Parathyroid adenoma (tissue), 2 donors: Measurements from ENCODE around the gene TMEM221.

Experiments
- H2AFZ ChIP-seq: fragments of 300-600 bp; sonication (generic); one replicate; pipeline ENCODE4 v1.7.0; 2017; ENCODE audit warnings: antibody characterized with exemption, mild to moderate bottlenecking
- H3K27ac ChIP-seq: fragments of 300-600 bp; sonication (generic); one replicate; pipeline ENCODE4 v1.7.0; 2017
- H3K27me3 ChIP-seq: fragments of 300-600 bp; sonication (generic); one replicate; pipeline ENCODE4 v1.7.0; 2017; ENCODE audit warnings: low read length; ENCODE audit not compliant: control insufficient read depth, insufficient read depth
- H3K36me3 ChIP-seq: fragments of 300-600 bp; sonication (generic); one replicate; pipeline ENCODE4 v1.7.0; 2017; ENCODE audit warnings: low read length; ENCODE audit not compliant: control insufficient read depth, insufficient read depth
- H3K4me1 ChIP-seq: fragments of 300-600 bp; sonication (generic); one replicate; pipeline ENCODE4 v1.7.0; 2017; ENCODE audit warnings: control low read depth
- H3K4me2 ChIP-seq: fragments of 300-600 bp; sonication (generic); one replicate; pipeline ENCODE4 v1.7.0; 2017; ENCODE audit warnings: low read length
- H3K4me3 ChIP-seq: fragments of 300-600 bp; sonication (generic); one replicate; pipeline ENCODE4 v1.7.0; 2017; ENCODE audit warnings: low read depth, low read length
- H3K79me2 ChIP-seq: fragments of 300-600 bp; sonication (generic); one replicate; pipeline ENCODE4 v1.7.0; 2017; ENCODE audit warnings: control low read depth
- H3K9ac ChIP-seq: fragments of 300-600 bp; sonication (generic); one replicate; pipeline ENCODE4 v1.7.0; 2017; ENCODE audit warnings: mild to moderate bottlenecking
- H3K9me3 ChIP-seq: fragments of 300-600 bp; sonication (generic); one replicate; pipeline ENCODE4 v1.7.0; 2017; ENCODE audit warnings: low read length; ENCODE audit not compliant: control insufficient read depth
- TF ChIP-seq, protein P1 (sequence below): fragments of 300-600 bp; sonication (generic); IDR thresholded peaks from one replicate; pipeline ENCODE4 v1.7.0; 2017; ENCODE audit warnings: antibody characterized with exemption, mild to moderate bottlenecking
- donor health status: primary hyperparathyroidism.

The TMEM221 gene

GRCh38 chr19:17414097-17414496 is 34.4 kb downstream of the TMEM221 start:
- no peak overlapping the region for H3K9ac ChIP-seq
- H3K9me3 ChIP-seq, result no peaks in the 10 kb centered on the region
- no peak overlapping the region for H3K4me2 ChIP-seq
- H3K27ac ChIP-seq, result no peak overlapping the region
- H3K4me1 ChIP-seq, result no peaks in the 10 kb centered on the region
- H3K27me3 ChIP-seq, result no peaks in the 10 kb centered on the region
- H3K36me3 ChIP-seq, result no peaks in the 10 kb centered on the region
- TF ChIP-seq, protein P1, sequence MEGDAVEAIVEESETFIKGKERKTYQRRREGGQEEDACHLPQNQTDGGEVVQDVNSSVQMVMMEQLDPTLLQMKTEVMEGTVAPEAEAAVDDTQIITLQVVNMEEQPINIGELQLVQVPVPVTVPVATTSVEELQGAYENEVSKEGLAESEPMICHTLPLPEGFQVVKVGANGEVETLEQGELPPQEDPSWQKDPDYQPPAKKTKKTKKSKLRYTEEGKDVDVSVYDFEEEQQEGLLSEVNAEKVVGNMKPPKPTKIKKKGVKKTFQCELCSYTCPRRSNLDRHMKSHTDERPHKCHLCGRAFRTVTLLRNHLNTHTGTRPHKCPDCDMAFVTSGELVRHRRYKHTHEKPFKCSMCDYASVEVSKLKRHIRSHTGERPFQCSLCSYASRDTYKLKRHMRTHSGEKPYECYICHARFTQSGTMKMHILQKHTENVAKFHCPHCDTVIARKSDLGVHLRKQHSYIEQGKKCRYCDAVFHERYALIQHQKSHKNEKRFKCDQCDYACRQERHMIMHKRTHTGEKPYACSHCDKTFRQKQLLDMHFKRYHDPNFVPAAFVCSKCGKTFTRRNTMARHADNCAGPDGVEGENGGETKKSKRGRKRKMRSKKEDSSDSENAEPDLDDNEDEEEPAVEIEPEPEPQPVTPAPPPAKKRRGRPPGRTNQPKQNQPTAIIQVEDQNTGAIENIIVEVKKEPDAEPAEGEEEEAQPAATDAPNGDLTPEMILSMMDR, result no peak
- H2AFZ ChIP-seq, result no peak overlapping the region
- H3K4me3 ChIP-seq, result no peak overlapping the region
- no peaks in the 10 kb centered on the region for H3K79me2 ChIP-seq

DNA sequence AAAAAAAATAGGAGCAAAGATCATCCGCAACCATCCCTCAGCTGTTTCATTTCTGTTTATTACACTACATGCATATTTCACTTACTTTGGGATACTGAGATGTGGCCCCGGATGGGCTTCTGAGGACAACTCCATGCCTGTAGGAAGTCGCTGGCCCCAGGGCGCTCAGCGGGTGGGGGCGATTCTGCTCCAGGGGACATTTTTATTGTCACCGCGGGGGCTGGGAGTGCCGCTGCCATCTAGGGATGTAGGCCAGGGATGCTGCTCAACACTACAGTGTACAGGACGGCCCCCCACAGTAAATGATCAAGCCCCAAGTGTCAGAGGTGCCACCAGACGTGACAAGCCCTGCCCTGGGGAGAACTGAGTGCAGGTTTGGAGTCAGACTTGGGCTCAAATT is 36.7 kb downstream of the TMEM221 start:
- Histone ChIP-seq H3K9me3 (no peaks in the 10 kb centered on the region), H3K79me2 (no peaks in the 10 kb centered on the region), H2AFZ (no peak overlapping the region), H3K27ac (no peak overlapping the region), H3K4me3 (no peak overlapping the region), H3K4me1 (no peaks in the 10 kb centered on the region), H3K36me3 (no peaks in the 10 kb centered on the region), H3K9ac (no peak overlapping the region), H3K4me2 (no peak overlapping the region), H3K27me3 (no peaks in the 10 kb centered on the region)
- TF ChIP-seq, protein P1, result no peak

GRCh38 chr19:17409990-17410389 is 38.5 kb downstream of the TMEM221 start:
- Histone ChIP-seq H3K36me3 (no peaks in the 10 kb centered on the region), H3K9me3 (no peaks in the 10 kb centered on the region), H3K9ac (no peak overlapping the region), H3K79me2 (no peaks in the 10 kb centered on the region), H3K27ac (no peak overlapping the region), H3K27me3 (no peaks in the 10 kb centered on the region), H3K4me3 (no peak overlapping the region), H3K4me2 (no peak overlapping the region), H3K4me1 (no peaks in the 10 kb centered on the region), H2AFZ (no peak overlapping the region)
- TF ChIP-seq, protein P1, result no peak

- Histone ChIP-seq H3K36me3 (no peaks in the 10 kb centered on the region), H3K4me1 (no peaks in the 10 kb centered on the region), H3K79me2 (no peaks in the 10 kb centered on the region), H3K27me3 (no peaks in the 10 kb centered on the region), H3K4me3 (no peak overlapping the region), H2AFZ (no peak overlapping the region), H3K9me3 (no peaks in the 10 kb centered on the region), H3K4me2 (no peak overlapping the region), H3K9ac (no peak overlapping the region), H3K27ac (no peak overlapping the region)
- TF ChIP-seq, protein P1, result no peak
Measured at GRCh38 chr19:17406887-17407196, 41.6 kb downstream of the TMEM221 start.

GRCh38 chr19:17406046-17406886 is 42.2 kb downstream of the TMEM221 start:
- Histone ChIP-seq H2AFZ (no peak overlapping the region), H3K9ac (no peak overlapping the region), H3K27ac (peak overlapping the region; percentile 69), H3K4me1 (no peaks in the 10 kb centered on the region), H3K36me3 (no peaks in the 10 kb centered on the region), H3K9me3 (no peaks in the 10 kb centered on the region), H3K4me3 (peak overlapping the region; percentile 12), H3K79me2 (no peaks in the 10 kb centered on the region), H3K27me3 (no peaks in the 10 kb centered on the region), H3K4me2 (peak overlapping the region; percentile 3)
- TF ChIP-seq, protein P1, result no peak
